Calu3 (cell line): ENCODE data around the gene ADAMTS17. TPM values are rescaled to one million over a fixed set of nuclear protein-coding genes. Genes with fewer than 3 reads are reported as not detected.

Experiments used
- BruUV-seq: library from RNA; stranded (reverse); fragments of 400-500 nt; replicated peaks from 2 replicates; lab custom pipeline; 2021; lab: Mats Ljungman, UMichigan
- CTCF ChIA-PET: fragments of 300-600 bp; sonication (Branson Sonifier 250); formaldehyde crosslinking; loops from one replicate; lab custom pipeline; 2022; ENCODE audit warnings: antibody characterized with exemption; lab: Charles Lee
- DNase-seq: peaks from one replicate; pipeline ENCODE4 v3.0.0; 2022
- H3K27ac Mint-ChIP-seq: one replicate; pipeline ENCODE4 v1.8.0; 2022; ENCODE audit warnings: mixed read lengths; ENCODE audit not compliant: unreplicated experiment
- H3K27me3 Mint-ChIP-seq: one replicate; pipeline ENCODE4 v1.8.0; 2022; ENCODE audit warnings: mixed read lengths; ENCODE audit not compliant: unreplicated experiment
- H3K36me3 Mint-ChIP-seq: one replicate; pipeline ENCODE4 v1.8.0; 2022; ENCODE audit warnings: mild to moderate bottlenecking, moderate library complexity, mixed read lengths; ENCODE audit not compliant: insufficient read depth, unreplicated experiment
- H3K4me1 Mint-ChIP-seq: one replicate; pipeline ENCODE4 v1.8.0; 2022; ENCODE audit warnings: mild to moderate bottlenecking, low read depth, mixed read lengths; ENCODE audit not compliant: unreplicated experiment
- H3K4me3 Mint-ChIP-seq: one replicate; pipeline ENCODE4 v1.8.0; 2022; ENCODE audit warnings: mild to moderate bottlenecking, low read depth, moderate library complexity, mixed read lengths; ENCODE audit not compliant: unreplicated experiment
- H3K9me3 Mint-ChIP-seq: one replicate; pipeline ENCODE4 v1.8.0; 2022; ENCODE audit warnings: low read depth, mixed read lengths; ENCODE audit not compliant: unreplicated experiment
- CTCF ChIP-seq: fragments of 200-600 bp; IDR thresholded peaks from one replicate; pipeline ENCODE4 v1.8.0; 2022; ENCODE audit warnings: antibody characterized with exemption; ENCODE audit not compliant: unreplicated experiment
- intact Hi-C: fragments of 100-400 bp; cut with micrococcal nuclease; formaldehyde crosslinking; loops from one replicate; pipeline ENCODE4 v1.10.0; 2022; ENCODE audit not compliant: unreplicated experiment
- total RNA-seq: library from RNA; stranded (reverse); gene quantifications from 2 replicates; pipeline ENCODE4 v1.2.3, GENCODE V29; 2022

ADAMTS17 gene
- total RNA-seq, 1 experiment from 2014 or later: 3.5 TPM

GRCh38 chr15:100334015-100334414 lies 7.8 kb downstream of the ADAMTS17 start:
- BruUV-seq: no TSS peak
- TF ChIP-seq CTCF: no peak
- H3K27ac Mint-ChIP-seq: no peak overlapping the region
- H3K36me3 Mint-ChIP-seq: no peaks in the 10 kb centered on the region
- no peaks in the 10 kb centered on the region for H3K4me1 Mint-ChIP-seq
- H3K27me3 Mint-ChIP-seq: peaks cover 15% of the 10 kb centered on the region
- intact Hi-C loops: no loop called here
- CTCF ChIA-PET: interaction anchor here (2.3 kb wide), 1 partner anchor 16 kb away, joined by 6 read pairs; no protein-coding TSS in a partner anchor
- H3K9me3 Mint-ChIP-seq: no peaks in the 10 kb centered on the region
- H3K4me3 Mint-ChIP-seq: no peak overlapping the region
- DNase-seq: no peak

- Mint-ChIP-seq H3K27ac (no peak overlapping the region), H3K27me3 (peaks cover 7% of the 10 kb centered on the region), H3K9me3 (no peaks in the 10 kb centered on the region), H3K4me3 (no peak overlapping the region), H3K4me1 (no peaks in the 10 kb centered on the region), H3K36me3 (no peaks in the 10 kb centered on the region)
- CTCF ChIA-PET: no interaction called here
- intact Hi-C loops: no loop called here
- TF ChIP-seq CTCF: no peak
- no TSS peak for BruUV-seq
- DNase-seq: no peak
Measured at GRCh38 chr15:100333236-100333635, 8.5 kb downstream of the ADAMTS17 start.

- peaks cover 2% of the 10 kb centered on the region for H3K27me3 Mint-ChIP-seq
Measured at GRCh38 chr15:100332721-100333120, 9.1 kb downstream of the ADAMTS17 start.

GRCh38 chr15:100332231-100332630 lies 9.5 kb downstream of the ADAMTS17 start:
- H3K4me3 Mint-ChIP-seq: no peak overlapping the region
- H3K9me3 Mint-ChIP-seq: no peaks in the 10 kb centered on the region
- BruUV-seq: no TSS peak
- H3K4me1 Mint-ChIP-seq: no peaks in the 10 kb centered on the region
- H3K36me3 Mint-ChIP-seq: no peaks in the 10 kb centered on the region
- H3K27ac Mint-ChIP-seq: no peak overlapping the region
- intact Hi-C loops: no loop called here
- H3K27me3 Mint-ChIP-seq: no peaks in the 10 kb centered on the region
- DNase-seq: no peak
- no peak for TF ChIP-seq CTCF
- CTCF ChIA-PET: no interaction called here

More at GRCh38 chr15:100332721-100333120, 9.1 kb downstream of the ADAMTS17 start:
- no TSS peak for BruUV-seq
- Mint-ChIP-seq H3K27ac (no peak overlapping the region), H3K9me3 (no peaks in the 10 kb centered on the region), H3K4me3 (no peak overlapping the region), H3K36me3 (no peaks in the 10 kb centered on the region), H3K4me1 (no peaks in the 10 kb centered on the region)
- TF ChIP-seq CTCF: no peak
- DNase-seq: no peak
- intact Hi-C loops: no loop called here
- CTCF ChIA-PET: no interaction called here
